H1 (cell line): ENCODE data around the gene SPOCK1. TPM values are rescaled to one million over a fixed set of nuclear protein-coding genes. Genes with fewer than 3 reads are reported as not detected.

Source experiments
- CTCF ChIA-PET: fragments of 300-600 bp; sonication (Branson Sonifier 250); formaldehyde crosslinking; loops from one replicate; lab custom pipeline; 2021; ENCODE audit not compliant: partially characterized antibody; lab: Charles Lee
- POLR2A ChIA-PET: fragments of 300-600 bp; sonication (Branson Sonifier 250); formaldehyde crosslinking; loops from one replicate; lab custom pipeline; 2021; ENCODE audit warnings: inconsistent platforms; ENCODE audit not compliant: partially characterized antibody; lab: Charles Lee
- DNase-seq, 2 experiments: peaks; one replicate each; pipeline versions ENCODE4 v3.0.0 to v3.0.0-alpha.2; 2010 to 2022; ENCODE audit warnings: low spot score in 2 of 2, low read depth in 1 of 2, mixed read lengths in 1 of 2
- FAIRE-seq: peaks from 2 replicates; lab custom pipeline; 2011; peaks lifted over from hg19 to GRCh38; lab: Jason Lieb, UNC
- H2AFZ ChIP-seq: 2 replicates; pipeline ENCODE4 v1.8.1; 2012; ENCODE audit warnings: low read length, inconsistent platforms
- H2AK5ac ChIP-seq: 2 replicates; pipeline ENCODE4 v1.6.1; 2013; ENCODE audit warnings: low read depth, low read length
- H2BK120ac ChIP-seq: replicated peaks from 2 replicates; pipeline ENCODE3; 2013; ENCODE audit warnings: low read depth, low read length, inconsistent platforms
- H2BK12ac ChIP-seq: 2 replicates; pipeline ENCODE4 v1.6.1; 2013; ENCODE audit warnings: low read depth, low read length
- H2BK15ac ChIP-seq: 2 replicates; pipeline ENCODE4 v1.6.1; 2013; ENCODE audit warnings: low read length
- H2BK20ac ChIP-seq: 2 replicates; pipeline ENCODE4 v1.6.1; 2013; ENCODE audit warnings: low read length
- H2BK5ac ChIP-seq: 2 replicates; pipeline ENCODE4 v1.6.1; 2013; ENCODE audit warnings: low read depth, low read length
- H3K14ac ChIP-seq: 2 replicates; pipeline ENCODE4 v1.6.1; 2013; ENCODE audit warnings: inconsistent platforms; ENCODE audit not compliant: insufficient read length
- H3K18ac ChIP-seq: 2 replicates; pipeline ENCODE4 v1.6.1; 2013; ENCODE audit warnings: low read length; ENCODE audit errors: extremely low read depth
- H3K23ac ChIP-seq: 2 replicates; pipeline ENCODE4 v1.6.1; 2013; ENCODE audit warnings: inconsistent platforms; ENCODE audit not compliant: insufficient read length
- H3K23me2 ChIP-seq: 2 replicates; pipeline ENCODE4 v1.6.1; 2013; ENCODE audit warnings: low read depth, low read length
- H3K27ac ChIP-seq: 2 replicates; pipeline ENCODE4 v1.6.1; 2011; ENCODE audit warnings: low read depth, low read length, inconsistent platforms
- H3K27me3 ChIP-seq, 4 experiments: replicated peaks in 1 of 4; 1 replicate in 1 of 4; 2 replicates in 3 of 4; pipeline versions ENCODE4 v1.6.1 to v1.8.1; 2011 to 2013; ENCODE audit warnings: low read length in 3 of 4, mild to moderate bottlenecking in 3 of 4, inconsistent platforms in 2 of 4, mixed read lengths in 2 of 4, moderate library complexity in 1 of 4; ENCODE audit not compliant: control insufficient read depth in 3 of 4, insufficient read depth in 3 of 4; ENCODE audit errors: extremely low read depth in 1 of 4
- H3K36me3 ChIP-seq, 4 experiments: 2 replicates each; pipeline versions ENCODE4 v1.6.1 to v1.8.1; 2011 to 2013; ENCODE audit warnings: mild to moderate bottlenecking in 4 of 4, low read length in 3 of 4, moderate library complexity in 2 of 4, control low read depth in 1 of 4, inconsistent platforms in 1 of 4; ENCODE audit not compliant: insufficient read depth in 4 of 4, control insufficient read depth in 2 of 4
- H3K4ac ChIP-seq: replicated peaks from 2 replicates; pipeline ENCODE3; 2013; ENCODE audit warnings: low read length, low read depth, mixed read lengths, inconsistent platforms; ENCODE audit not compliant: insufficient read length
- H3K4me1 ChIP-seq, 4 experiments: replicated peaks in 1 of 4; 1 replicate in 1 of 4; 2 replicates in 3 of 4; pipeline versions ENCODE4 v1.6.1 to v1.8.1; 2011 to 2013; ENCODE audit warnings: low read length in 3 of 4, inconsistent platforms in 2 of 4, mixed read lengths in 1 of 4; ENCODE audit not compliant: insufficient read depth in 4 of 4, control insufficient read depth in 3 of 4
- H3K4me2 ChIP-seq, 2 experiments: 2 replicates each; pipeline versions ENCODE4 v1.6.1 to v1.8.1; 2011 to 2013; ENCODE audit warnings: low read depth in 2 of 2, low read length in 2 of 2, control low read depth in 1 of 2, inconsistent platforms in 1 of 2, mild to moderate bottlenecking in 1 of 2; ENCODE audit not compliant: insufficient read depth in 1 of 2
- H3K4me3 ChIP-seq, 4 experiments: fragments of 200-600, 300-600 bp in 1 of 4; sonication (generic), shearing (Covaris generic), sonication (Bioruptor Twin) in 1 of 4; 2 replicates each; pipeline versions ENCODE4 v1.5.1 to v1.8.1; 2011 to 2016; ENCODE audit warnings: low read length in 4 of 4, low read depth in 3 of 4, control low read depth in 2 of 4, inconsistent platforms in 2 of 4, mild to moderate bottlenecking in 2 of 4, mixed read lengths in 1 of 4, moderate library complexity in 1 of 4; ENCODE audit not compliant: insufficient read depth in 2 of 4; ENCODE audit errors: extremely low read depth in 1 of 4
- H3K56ac ChIP-seq: replicated peaks from 2 replicates; pipeline ENCODE3; 2013; ENCODE audit warnings: low read depth, mild to moderate bottlenecking, mixed read lengths, low read length, inconsistent platforms; ENCODE audit not compliant: insufficient read length
- H3K79me1 ChIP-seq: 2 replicates; pipeline ENCODE4 v1.6.1; 2013; ENCODE audit warnings: low read depth, low read length, control low read depth
- H3K79me2 ChIP-seq, 2 experiments: 2 replicates each; pipeline versions ENCODE4 v1.6.1 to v1.8.1; 2012 to 2013; ENCODE audit warnings: low read length in 2 of 2, mild to moderate bottlenecking in 2 of 2, inconsistent platforms in 1 of 2; ENCODE audit not compliant: insufficient read depth in 2 of 2, control insufficient read depth in 1 of 2
- H3K9ac ChIP-seq, 4 experiments: replicated peaks in 1 of 4; 1 replicate in 1 of 4; 2 replicates in 3 of 4; pipeline versions ENCODE4 v1.6.1 to v1.8.1; 2011 to 2013; ENCODE audit warnings: low read depth in 3 of 4, low read length in 3 of 4, control low read depth in 2 of 4, mild to moderate bottlenecking in 2 of 4, moderate library complexity in 2 of 4, inconsistent platforms in 1 of 4; ENCODE audit errors: extremely low read depth in 1 of 4
- H3K9me3 ChIP-seq, 2 experiments: 2 replicates each; pipeline versions ENCODE4 v1.6.1 to v1.8.1; 2012 to 2013; ENCODE audit warnings: mild to moderate bottlenecking in 2 of 2, moderate library complexity in 2 of 2, control low read depth in 1 of 2, inconsistent platforms in 1 of 2, low read depth in 1 of 2, low read length in 1 of 2, mixed read lengths in 1 of 2; ENCODE audit not compliant: insufficient read depth in 2 of 2
- H4K20me1 ChIP-seq, 2 experiments: replicated peaks in 1 of 2; 2 replicates each; pipeline versions ENCODE3 to v1.8.1; 2011 to 2013; ENCODE audit warnings: inconsistent platforms in 2 of 2, low read length in 2 of 2, mild to moderate bottlenecking in 1 of 2; ENCODE audit not compliant: insufficient read depth in 2 of 2, control insufficient read depth in 1 of 2
- H4K5ac ChIP-seq: 2 replicates; pipeline ENCODE4 v1.6.1; 2013; ENCODE audit warnings: low read length, low read depth, mixed read lengths, inconsistent platforms; ENCODE audit not compliant: insufficient read length
- H4K8ac ChIP-seq: 2 replicates; pipeline ENCODE4 v1.8.0; 2013; ENCODE audit warnings: mild to moderate bottlenecking, moderate library complexity, low read length, inconsistent platforms; ENCODE audit not compliant: insufficient read depth; ENCODE audit errors: extremely low read depth
- H4K91ac ChIP-seq: replicated peaks from 2 replicates; pipeline ENCODE3; 2013; ENCODE audit warnings: low read length, mixed read lengths, inconsistent platforms; ENCODE audit not compliant: insufficient read length
- CEBPB ChIP-seq: IDR thresholded peaks from 2 replicates; pipeline ENCODE4 v1.6.1; 2012; ENCODE audit warnings: low read depth, low read length
- CTCF ChIP-seq, 3 experiments: IDR thresholded peaks; 1 replicate in 2 of 3; 2 replicates in 1 of 3; pipeline versions ENCODE4 v1.5.1 to v1.6.1; 2011; ENCODE audit warnings: low read length in 3 of 3, mild to moderate bottlenecking in 3 of 3, inconsistent platforms in 2 of 3, low read depth in 1 of 3, moderate library complexity in 1 of 3; ENCODE audit not compliant: insufficient read depth in 1 of 3; ENCODE audit errors: control extremely low read depth in 1 of 3
- GABPA ChIP-seq: IDR thresholded peaks from 2 replicates; pipeline ENCODE4 v1.6.1; 2011; ENCODE audit warnings: mild to moderate bottlenecking, low read length, moderate library complexity, borderline replicate concordance; ENCODE audit not compliant: insufficient read depth
- HDAC2 ChIP-seq, 2 experiments: fragments of 300-600 bp in 1 of 2; sonication (generic) in 1 of 2; IDR thresholded peaks; 2 replicates each; pipeline ENCODE4 v1.6.1; 2011 to 2012; ENCODE audit warnings: low read depth in 2 of 2, low read length in 2 of 2, mild to moderate bottlenecking in 2 of 2, moderate library complexity in 2 of 2, borderline replicate concordance in 1 of 2, inconsistent platforms in 1 of 2
- KDM5A ChIP-seq: fragments of 200-600 bp; IDR thresholded peaks from 2 replicates; pipeline ENCODE4 v1.7.1; 2012; ENCODE audit warnings: mild to moderate bottlenecking, low read length, inconsistent platforms, mixed read lengths
- POLR2A ChIP-seq, 2 experiments: IDR thresholded peaks; 1 replicate in 1 of 2; 2 replicates in 1 of 2; pipeline ENCODE4 v1.6.1; 2011; ENCODE audit warnings: low read depth in 2 of 2, low read length in 2 of 2, mild to moderate bottlenecking in 2 of 2; ENCODE audit errors: control extremely low read depth in 1 of 2
- RBBP5 ChIP-seq: IDR thresholded peaks from 2 replicates; pipeline ENCODE4 v1.7.1; 2012; ENCODE audit warnings: low read depth, mild to moderate bottlenecking, inconsistent platforms, low read length, moderate library complexity, borderline replicate concordance
- SP1 ChIP-seq: IDR thresholded peaks from 2 replicates; pipeline ENCODE4 v1.6.1; 2011; ENCODE audit warnings: low read depth, low read length
- WGBS, 2 experiments: shearing (Covaris generic) in 1 of 2; methylation state at CpG; one replicate each; pipeline versions ENCODE4 v1.1.6 to v1.1.7; 2013 to 2015; ENCODE audit warnings: low lambda C conversion rate in 2 of 2, mixed read lengths in 2 of 2, inconsistent platforms in 1 of 2, low coverage in 1 of 2, missing lambda C conversion rate in 1 of 2; ENCODE audit not compliant: insufficient replicate concordance in 2 of 2, insufficient coverage in 1 of 2, insufficient read length in 1 of 2; ENCODE audit errors: extremely low coverage in 1 of 2, missing lambda C conversion rate in 1 of 2; 5-methylcytosine and 5-hydroxymethylcytosine counted together
- polyA plus RNA-seq, 7 experiments: library from polyadenylated mRNA; depleted of rRNA in 3 of 7; stranded (reverse) in 5 of 7; unstranded in 2 of 7; fragments of >200 nt in 5 of 7; fragments of 200-250 nt in 2 of 7; gene quantifications; 1 replicate in 5 of 7; 2 replicates in 1 of 7; 4 replicates in 1 of 7; pipeline versions ENCODE4 v1.2.1 to v1.2.3, GENCODE V29; 2011 to 2013; ENCODE audit warnings: missing spikeins in 2 of 7, mixed read lengths in 2 of 7
- total RNA-seq: library from RNA; stranded (reverse); fragmentation: NEBNext Ultra II Directional; extraction: Animal tissue kit (Norgen Biotek cat#: 25700); gene quantifications from 2 replicates; pipeline ENCODE4 v1.2.1, GENCODE V29; 2021
- TF ChIP-seq, protein P1 (sequence below): IDR thresholded peaks from 2 replicates; pipeline ENCODE4 v1.6.1; 2011; ENCODE audit warnings: low read length, improper control_type of control experiment

Gene SPOCK1
- total and polyA plus RNA-seq, 2 of the 8 experiments (the other 6 are each of a cell fraction or from before 2014, with no cell fraction given), result 6.9 to 18.1 TPM

- H3K4ac ChIP-seq, result no peak overlapping the region
- H3K79me1 ChIP-seq, result no peaks in the 10 kb centered on the region
- no peak overlapping the region for H3K4me2 ChIP-seq
- H2BK12ac ChIP-seq, result no peak overlapping the region
- H2AFZ ChIP-seq, result no peak overlapping the region
- no peak overlapping the region for H4K5ac ChIP-seq
- no peak overlapping the region for H3K14ac ChIP-seq
- H2BK5ac ChIP-seq, result no peak overlapping the region
- no peak overlapping the region for H3K4me3 ChIP-seq
- H3K36me3 ChIP-seq, result no peaks in the 10 kb centered on the region
- ChIA-PET POLR2A (no interaction called here), CTCF (interaction anchor here (1.1 kb wide), 1 partner anchor 20 kb away, joined by 3 read pairs; no protein-coding TSS in a partner anchor)
- H4K20me1 ChIP-seq, result no peaks in the 10 kb centered on the region
- H3K27me3 ChIP-seq, result no peaks in the 10 kb centered on the region
- no peak overlapping the region for H4K91ac ChIP-seq
- no peaks in the 10 kb centered on the region for H3K4me1 ChIP-seq
- no peak overlapping the region for H3K9ac ChIP-seq
- H2BK15ac ChIP-seq, result no peak overlapping the region
- FAIRE-seq (no peak), DNase-seq (no peak)
- no peak overlapping the region for H3K23ac ChIP-seq
- H4K8ac ChIP-seq, result no peak overlapping the region
- no peak overlapping the region for H3K18ac ChIP-seq
- no peaks in the 10 kb centered on the region for H3K9me3 ChIP-seq
- no peak overlapping the region for H2BK20ac ChIP-seq
- no peak overlapping the region for H3K27ac ChIP-seq
- H3K23me2 ChIP-seq, result no peaks in the 10 kb centered on the region
- H2AK5ac ChIP-seq, result no peak overlapping the region
- no peak overlapping the region for H3K56ac ChIP-seq
- no peaks in the 10 kb centered on the region for H3K79me2 ChIP-seq
- 82% methylated on average over 2 of the region's 2 CpGs; no CpG with 5 or more reads in 1 of the 2 experiments for WGBS, 2 experiments
- H2BK120ac ChIP-seq, result no peak overlapping the region
- no peak for TF ChIP-seq GABPA
- TF ChIP-seq SP1, result no peak
- no peak for TF ChIP-seq RBBP5
- no peak for TF ChIP-seq CTCF (IDR thresholded peaks at IDR 0.05; ENCODE audit: control extremely low read depth in 1 of 3, insufficient read depth in 1 of 3, low read depth in 1 of 3, low read length in 3 of 3)
- no peak for TF ChIP-seq HDAC2 (IDR thresholded peaks at IDR 0.05; ENCODE audit: borderline replicate concordance in 1 of 2, low read depth in 2 of 2, low read length in 2 of 2)
- TF ChIP-seq CEBPB, result no peak
- no peak for TF ChIP-seq KDM5A
- TF ChIP-seq, protein P1, sequence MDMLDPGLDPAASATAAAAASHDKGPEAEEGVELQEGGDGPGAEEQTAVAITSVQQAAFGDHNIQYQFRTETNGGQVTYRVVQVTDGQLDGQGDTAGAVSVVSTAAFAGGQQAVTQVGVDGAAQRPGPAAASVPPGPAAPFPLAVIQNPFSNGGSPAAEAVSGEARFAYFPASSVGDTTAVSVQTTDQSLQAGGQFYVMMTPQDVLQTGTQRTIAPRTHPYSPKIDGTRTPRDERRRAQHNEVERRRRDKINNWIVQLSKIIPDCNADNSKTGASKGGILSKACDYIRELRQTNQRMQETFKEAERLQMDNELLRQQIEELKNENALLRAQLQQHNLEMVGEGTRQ, result no peak
- TF ChIP-seq POLR2A (IDR thresholded peaks at IDR 0.05; ENCODE audit: control extremely low read depth in 1 of 2, low read depth in 2 of 2, low read length in 2 of 2), result no peak
Observed at GRCh38 chr5:137184734-137185133, 314.4 kb downstream of the SPOCK1 start.
